ENCODE measurements around the gene TMEM120A.

The TMEM120A gene

GRCh38 chr7:75993689-75994387 is 557 bp downstream of the TMEM120A start:
- DNase-seq, result no peak

DNA sequence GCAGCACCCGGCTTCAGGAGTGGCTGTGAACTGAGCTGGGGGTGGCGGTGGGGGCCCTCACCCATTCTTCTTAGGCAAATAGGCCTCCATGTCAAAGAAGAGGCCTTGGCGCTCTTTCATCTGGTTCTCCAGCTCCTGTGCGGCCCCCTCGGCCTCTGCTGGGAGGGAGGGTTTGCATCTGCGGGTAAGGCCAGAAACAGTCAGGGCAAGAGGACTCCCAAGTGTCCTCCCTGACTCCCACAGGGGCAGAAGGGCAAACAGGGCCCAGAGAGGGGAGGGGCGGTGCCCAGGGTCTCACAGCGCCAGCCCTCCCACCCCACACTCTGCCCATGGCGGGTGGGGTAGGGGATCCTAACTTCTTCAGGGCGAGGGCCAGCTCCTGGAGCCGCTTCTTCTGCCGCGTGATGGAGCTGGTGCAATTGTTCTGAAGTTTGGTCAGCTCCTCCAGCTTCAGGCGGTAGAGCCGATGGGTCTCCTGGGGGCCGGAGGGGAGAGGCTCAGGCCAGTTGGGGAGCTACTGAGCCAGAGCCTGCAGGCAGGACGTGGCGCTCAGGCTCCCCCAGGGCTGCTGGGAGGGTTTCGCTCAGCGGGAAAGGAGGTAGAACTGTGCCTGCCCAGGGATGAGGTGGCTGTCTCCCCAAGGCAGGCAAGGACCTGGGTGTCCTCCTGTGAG is 2.2 kb downstream of the TMEM120A start:
- DNase-seq, result no peak

GRCh38 chr7:75991531-75992082 is 2.8 kb downstream of the TMEM120A start:
- no peak for DNase-seq

- DNase-seq, result no peak
Observed at GRCh38 chr7:75989500-75990388, 4.7 kb downstream of the TMEM120A start.

- DNase-seq, result no peak
Observed at GRCh38 chr7:75988568-75989499, 5.6 kb downstream of the TMEM120A start.

DNA sequence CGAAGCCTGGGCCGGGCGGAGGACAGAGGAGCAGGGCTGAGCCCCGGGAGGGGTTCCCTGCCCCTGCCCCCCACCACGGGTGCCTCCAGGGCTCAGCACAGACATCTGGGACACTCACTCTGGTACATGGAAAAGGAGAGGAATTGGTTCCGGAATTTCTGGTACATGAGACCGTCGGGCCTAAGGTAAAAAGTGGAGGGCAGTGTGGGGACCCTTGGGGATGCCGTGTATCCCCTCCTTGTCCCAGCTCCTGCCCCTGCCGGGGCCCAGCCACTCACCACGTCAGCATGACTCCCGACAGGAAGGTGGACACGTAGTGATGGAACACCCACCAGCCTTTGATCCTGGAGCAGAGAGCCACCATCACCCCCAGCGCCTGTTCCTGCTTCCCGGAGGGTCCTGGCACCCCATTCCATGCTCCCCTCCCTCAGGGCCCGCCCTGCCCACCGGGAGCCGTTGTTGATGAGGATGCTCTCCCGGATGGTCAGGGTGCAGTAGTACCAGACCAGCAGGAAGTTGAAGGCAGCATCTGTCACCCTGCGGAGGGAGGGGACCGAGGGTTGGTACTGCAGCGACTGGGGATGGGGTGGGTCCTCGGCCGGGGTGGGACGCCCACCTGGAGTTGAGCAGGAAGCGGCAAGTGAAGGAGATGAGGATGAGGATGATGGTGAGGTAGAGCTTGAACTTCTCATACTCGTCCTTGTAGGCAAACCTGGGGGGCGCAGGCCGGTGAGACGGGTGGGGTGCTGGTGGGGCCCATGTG is 6.4 kb downstream of the TMEM120A start:
- DNase-seq, result no peak

DNA sequence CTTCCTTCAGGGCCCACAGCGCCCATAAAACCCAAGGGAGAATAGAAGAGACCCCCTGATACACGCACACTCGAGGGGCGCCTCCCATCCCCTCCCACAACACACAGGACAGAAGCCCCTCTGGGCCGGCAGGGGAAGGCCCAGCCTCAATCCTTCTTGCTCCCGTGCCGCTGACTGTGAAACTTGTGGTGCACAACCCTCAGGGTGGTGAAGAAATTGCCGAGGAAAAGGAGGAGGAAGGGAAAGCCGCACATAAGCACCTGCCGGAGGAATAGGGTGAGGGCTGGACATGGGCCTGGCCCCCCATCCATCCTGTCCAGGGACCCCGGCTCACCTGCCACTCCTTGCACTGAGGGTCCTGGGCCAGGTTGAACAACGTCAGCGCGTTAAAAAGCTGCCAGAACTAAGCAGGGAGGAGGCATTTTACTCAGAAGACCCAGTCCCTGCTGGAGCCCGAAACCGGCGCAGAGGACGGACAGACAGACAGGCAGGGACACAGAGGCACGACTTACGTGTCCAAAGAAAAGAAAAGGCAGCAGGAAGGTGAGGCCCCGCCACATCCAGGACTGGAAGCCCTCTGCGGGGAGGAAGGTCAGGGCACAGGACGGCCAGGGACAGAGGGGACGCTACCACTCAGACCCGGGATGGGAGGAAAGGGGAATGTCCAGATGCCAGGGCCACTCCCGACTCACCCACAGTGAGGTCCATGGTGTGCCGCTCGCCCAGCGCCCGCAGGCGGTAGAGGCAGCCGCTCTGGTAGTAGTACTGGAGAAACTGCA is 7.2 kb downstream of the TMEM120A start:
- DNase-seq, result no peak

GRCh38 chr7:75986147-75986781 is 8.1 kb downstream of the TMEM120A start:
- DNase-seq, result no peak

DNA sequence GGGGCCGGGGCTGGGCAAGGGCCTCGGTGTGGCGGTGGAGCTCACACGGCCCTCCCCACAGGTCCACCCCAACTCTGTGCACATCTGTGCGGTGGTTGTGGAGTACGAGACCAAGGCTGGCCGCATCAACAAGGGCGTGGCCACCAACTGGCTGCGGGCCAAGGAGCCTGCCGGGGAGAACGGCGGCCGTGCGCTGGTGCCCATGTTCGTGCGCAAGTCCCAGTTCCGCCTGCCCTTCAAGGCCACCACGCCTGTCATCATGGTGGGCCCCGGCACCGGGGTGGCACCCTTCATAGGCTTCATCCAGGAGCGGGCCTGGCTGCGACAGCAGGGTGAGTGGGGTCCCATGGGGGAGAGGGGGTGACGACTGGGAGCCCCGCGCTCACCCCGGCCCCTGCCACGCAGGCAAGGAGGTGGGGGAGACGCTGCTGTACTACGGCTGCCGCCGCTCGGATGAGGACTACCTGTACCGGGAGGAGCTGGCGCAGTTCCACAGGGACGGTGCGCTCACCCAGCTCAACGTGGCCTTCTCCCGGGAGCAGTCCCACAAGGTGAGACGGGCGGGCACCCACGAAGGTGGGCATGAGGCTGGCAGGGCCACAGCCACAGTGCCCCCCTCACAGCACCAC is 8.8 kb downstream of the TMEM120A start:
- no peak for DNase-seq

DNA sequence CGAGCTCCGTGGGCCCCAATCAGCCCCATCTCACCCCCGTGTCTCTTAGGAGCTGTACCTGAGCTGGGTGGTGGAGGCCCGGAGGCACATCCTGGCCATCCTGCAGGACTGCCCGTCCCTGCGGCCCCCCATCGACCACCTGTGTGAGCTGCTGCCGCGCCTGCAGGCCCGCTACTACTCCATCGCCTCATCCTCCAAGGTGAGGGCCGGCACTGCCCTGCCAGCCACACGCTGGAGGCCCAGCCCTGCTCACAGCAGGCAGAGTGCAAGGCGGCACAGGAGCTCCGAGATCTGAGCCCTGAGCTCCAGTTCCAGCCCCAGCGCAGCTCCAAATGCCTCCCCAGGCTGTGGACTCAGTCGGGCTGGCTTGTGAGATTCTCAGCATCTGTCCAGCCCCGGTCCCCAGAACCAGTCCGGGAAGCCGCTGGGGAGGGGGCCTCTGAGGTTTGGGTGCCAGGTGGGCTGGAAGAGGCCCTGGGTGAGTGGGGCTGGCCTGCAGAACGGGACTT is 9.3 kb downstream of the TMEM120A start:
- no peak for DNase-seq

GRCh38 chr7:75984130-75985008 is 10.0 kb downstream of the TMEM120A start:
- DNase-seq, result no peak

GRCh38 chr7:75983471-75984129 is 10.8 kb downstream of the TMEM120A start:
- no peak for DNase-seq

GRCh38 chr7:75982306-75983064 is 11.9 kb downstream of the TMEM120A start:
- DNase-seq, result no peak

GRCh38 chr7:75981453-75982305 is 12.7 kb downstream of the TMEM120A start:
- DNase-seq, result no peak

DNA sequence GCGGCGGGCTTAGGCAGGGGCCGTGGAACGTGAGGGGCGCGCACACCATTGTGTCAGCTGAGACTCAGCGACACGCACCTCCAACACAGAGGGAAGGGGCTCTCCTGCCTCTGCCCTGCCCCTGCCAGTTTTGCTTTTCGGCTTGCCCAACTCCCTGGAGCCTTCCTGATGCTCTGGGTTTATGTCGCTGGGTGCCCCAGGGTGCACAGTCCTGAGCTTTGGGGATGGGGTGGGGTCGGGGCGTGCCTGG is 13.3 kb downstream of the TMEM120A start:
- DNase-seq, result no peak

Data from activated CD4-positive, alpha-beta T cell treated with anti-CD3 and anti-CD28 coated beads, Interleukin-10, Interleukin-2, amounts not matched to agents 100 ng/mL and 50 ng/mL, durations not matched to agents 16 hours and 8 hours (primary cell).